ENCODE measurements around the gene HIKESHI.
"Not testable (repeated sequence)": the region's sequence is repeated elsewhere in the genome, so short reads cannot be mapped to it uniquely, and the experiment has no call there.

The HIKESHI gene

DNA sequence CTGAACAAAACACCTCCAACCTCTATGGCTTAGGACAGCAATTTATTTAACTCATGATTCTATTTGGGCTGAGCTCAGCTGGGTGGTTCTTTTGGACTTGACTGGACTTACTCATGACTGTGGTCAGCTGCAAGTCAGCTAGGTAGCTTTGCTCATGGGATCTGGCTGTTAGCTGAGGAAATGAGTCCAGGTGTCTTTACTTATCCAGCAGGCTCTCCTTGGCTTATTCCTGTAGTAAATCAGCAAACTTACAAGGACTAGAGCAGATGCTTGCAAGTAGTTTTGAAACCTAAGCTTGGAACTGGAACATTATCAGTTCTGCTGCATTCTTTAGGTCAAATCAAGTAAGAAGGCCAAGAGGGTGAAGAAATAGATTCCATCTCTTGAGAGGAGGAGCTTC lies 8.0 kb upstream of the HIKESHI start:
- no peak for DNase-seq

DNA sequence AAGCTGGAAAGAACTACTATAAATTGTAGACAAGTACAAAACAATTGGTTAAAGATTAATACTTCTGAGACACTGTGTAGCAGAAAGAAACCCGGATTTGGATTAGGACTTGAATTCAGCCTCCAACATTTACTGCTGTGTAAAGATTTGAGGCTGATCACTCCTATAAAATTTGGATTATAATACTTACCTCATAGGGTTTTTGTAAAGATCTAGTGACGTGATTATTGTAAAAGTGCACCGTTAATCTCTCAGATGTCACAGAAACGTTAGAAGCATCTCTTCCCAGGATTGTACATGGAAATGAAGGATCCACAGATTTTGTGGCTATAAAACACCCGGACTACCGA lies 323 bp upstream of the HIKESHI start:
- no peak for DNase-seq

DNA sequence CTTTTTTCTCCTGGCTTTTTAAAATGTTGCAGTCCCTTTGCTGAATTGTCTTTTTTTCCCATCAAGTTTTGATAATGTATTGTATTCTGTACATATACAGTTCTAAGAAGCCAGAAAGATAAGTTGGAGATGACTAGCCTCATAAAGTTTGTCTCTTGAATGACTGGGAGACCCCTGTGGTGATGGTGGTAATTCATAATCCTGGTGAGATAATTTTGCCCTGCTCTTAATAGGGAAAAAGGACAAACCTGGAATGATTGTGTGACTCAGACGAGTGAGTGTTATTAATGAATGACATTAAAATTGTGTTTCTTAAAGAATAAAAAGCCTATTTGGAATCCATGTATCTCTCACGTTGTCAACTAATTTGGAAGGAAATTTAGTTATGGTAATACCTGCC lies 1.2 kb downstream of the HIKESHI start:
- DNase-seq: no peak

GRCh38 chr11:86308710-86309109 lies 6.7 kb downstream of the HIKESHI start:
- not testable (repeated sequence) for DNase-seq

- DNase-seq: no peak
Observed at GRCh38 chr11:86313793-86314192, 11.8 kb downstream of the HIKESHI start.

- DNase-seq: no peak
Observed at GRCh38 chr11:86314636-86315035, 12.6 kb downstream of the HIKESHI start.

DNA sequence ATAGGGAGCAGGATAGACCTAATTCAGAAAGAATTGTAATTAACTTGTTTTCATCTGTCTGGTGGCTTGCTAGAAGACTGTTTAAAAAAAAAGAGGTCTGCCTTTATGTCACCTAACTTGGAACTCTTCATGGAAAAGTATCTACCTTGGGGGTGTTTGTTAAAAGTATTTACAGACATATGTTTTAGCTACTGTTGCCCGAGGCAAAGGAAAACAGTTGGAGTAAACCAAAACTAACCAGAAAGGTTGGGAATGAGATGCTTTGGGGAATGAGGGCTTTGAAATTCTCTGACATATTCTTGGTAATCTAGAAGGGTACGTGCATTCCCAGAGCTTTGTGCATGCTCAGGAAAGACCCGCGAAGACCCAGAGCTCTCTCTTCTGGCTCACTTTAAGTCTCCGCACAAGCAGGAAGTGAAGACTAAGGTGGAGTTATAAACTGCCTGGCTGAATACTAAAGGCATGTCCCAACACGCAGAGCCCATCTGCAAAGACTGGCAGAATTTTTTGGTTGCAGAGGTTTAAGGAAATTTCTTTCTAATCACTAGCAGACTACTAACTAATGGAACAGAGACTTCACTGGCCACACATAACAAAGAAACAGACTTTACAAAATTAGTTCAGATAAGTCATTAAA lies 33.2 kb downstream of the HIKESHI start:
- no peak for DNase-seq

DNA sequence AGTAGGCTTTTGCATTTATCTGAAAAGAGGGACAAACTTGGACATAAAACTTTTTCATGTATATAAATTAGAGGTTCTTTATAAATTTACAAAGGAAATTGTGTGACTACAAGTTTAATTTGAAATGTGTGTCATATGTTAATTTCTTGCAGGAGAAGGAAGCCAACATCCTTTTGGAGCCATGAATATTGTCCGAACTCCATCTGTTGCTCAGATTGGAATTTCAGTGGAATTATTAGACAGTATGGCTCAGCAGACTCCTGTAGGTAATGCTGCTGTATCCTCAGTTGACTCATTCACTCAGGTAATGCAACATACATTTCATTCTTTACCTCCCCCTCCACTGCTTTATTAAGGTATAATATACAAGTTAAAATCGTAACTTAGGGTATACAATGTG lies 35.2 kb downstream of the HIKESHI start:
- DNase-seq: no peak

GRCh38 chr11:86341382-86341781 lies 39.3 kb downstream of the HIKESHI start:
- no peak for DNase-seq

- no peak for DNase-seq
Observed at GRCh38 chr11:86346513-86346912, 44.5 kb downstream of the HIKESHI start.

DNA sequence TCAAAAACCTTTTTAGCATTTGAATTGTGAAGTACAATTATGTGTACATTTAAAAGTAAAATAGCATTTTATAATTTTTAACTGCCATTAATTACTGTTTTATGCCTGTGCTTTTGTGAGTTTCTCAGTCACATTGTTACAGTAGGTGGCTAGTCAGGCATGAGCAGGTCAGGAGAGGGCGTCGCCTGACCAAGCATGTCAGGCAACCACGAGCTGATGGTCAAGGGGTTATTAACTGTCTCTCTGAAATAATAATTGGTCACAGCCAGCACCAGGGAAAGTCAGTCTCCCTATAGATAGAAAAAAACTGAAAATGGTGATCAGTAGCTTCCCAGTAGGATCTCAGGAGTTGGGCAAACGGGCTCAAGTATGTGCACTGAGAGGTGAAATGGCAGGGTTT lies 53.2 kb downstream of the HIKESHI start:
- no peak for DNase-seq

DNA sequence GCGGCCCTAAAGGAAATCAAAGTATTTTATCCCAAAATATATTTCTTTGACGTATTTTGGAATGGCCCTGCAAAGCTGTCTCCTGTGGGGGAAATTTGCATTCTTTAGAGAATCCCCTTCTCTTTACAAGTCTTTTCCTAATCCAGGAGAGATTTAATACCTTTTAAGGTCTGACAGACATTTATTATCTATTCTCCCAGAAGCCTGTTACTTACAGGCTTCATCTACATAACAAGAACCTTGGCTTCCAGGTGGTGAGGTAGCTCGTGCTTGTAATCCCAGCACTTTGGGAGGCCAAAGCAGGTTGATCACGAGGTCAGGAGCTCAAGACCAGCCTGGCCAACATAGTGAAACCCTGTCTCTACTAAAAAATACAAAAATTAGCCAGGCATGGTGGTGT lies 55.4 kb downstream of the HIKESHI start:
- not testable (repeated sequence) for DNase-seq

- no peak for DNase-seq
Observed at GRCh38 chr11:86358720-86359119, 56.7 kb downstream of the HIKESHI start.

DNA sequence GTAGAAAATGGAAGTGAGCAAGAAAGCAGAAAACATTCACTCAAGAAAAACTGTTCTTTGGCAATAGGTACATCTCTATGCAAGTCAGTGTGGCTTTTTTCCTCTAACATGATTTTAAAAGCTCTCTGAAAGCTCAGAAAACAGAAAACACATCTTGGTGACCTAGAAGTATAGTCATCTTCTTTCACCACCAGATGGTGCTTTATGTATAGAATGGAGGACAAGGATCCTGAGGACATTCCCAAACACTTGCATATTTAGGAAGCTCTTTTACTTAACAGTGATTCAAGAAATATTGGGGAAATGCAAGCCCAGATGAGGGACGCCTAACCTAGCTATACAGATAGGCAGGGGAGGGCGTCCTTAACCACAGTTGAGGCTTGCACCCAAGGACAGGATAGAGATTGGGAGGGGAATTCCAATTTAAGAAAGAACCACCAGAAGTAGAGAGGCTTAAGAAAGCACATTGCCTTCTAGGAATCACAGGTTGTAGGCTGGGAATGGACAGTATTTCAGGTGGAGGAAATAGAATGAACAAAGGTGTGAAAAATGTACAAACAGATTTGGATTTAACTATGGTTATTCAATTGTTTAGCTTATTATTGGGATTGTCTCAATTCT lies 58.8 kb downstream of the HIKESHI start:
- DNase-seq: no peak

GRCh38 chr11:86363424-86363823 lies 61.4 kb downstream of the HIKESHI start:
- DNase-seq: no peak

DNA sequence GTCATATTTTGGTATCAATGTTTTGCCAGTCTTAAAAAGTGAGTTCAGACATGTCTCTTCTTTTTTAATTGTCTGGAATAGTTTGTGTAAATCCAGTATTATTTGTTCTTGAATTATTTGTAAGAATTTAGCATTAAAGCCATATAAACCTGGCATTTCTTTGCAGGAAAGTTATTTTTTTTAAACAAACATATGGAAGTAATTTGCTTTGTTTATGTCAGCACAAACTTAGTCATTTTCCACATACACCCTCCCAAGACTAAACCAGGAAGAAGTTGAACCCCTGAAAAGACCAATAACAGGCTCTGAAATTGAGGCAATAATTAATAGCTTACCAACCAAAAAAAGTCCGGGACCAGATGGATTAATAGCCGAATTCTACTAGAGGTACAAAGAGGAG lies 63.5 kb downstream of the HIKESHI start:
- no peak for DNase-seq

DNA sequence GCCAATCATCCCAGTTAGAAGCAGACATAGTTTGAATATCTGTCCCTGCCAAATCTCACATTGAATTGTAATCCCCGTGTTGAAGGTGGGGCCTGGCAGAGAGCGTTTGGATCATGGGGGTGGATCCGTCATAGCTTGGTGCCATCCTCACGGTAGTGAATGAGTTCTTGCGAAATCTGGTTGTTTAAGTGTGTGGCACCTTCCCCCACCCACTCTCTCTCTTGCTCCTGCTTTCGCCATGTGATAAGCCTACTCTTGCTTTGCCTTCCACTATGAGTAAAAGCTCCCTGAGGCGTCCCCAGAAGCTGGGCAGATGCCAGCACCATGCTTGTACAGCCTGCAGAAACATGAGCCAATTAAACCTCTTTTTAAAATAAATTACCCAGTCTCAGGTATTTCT lies 67.6 kb downstream of the HIKESHI start:
- DNase-seq: no peak

DNA sequence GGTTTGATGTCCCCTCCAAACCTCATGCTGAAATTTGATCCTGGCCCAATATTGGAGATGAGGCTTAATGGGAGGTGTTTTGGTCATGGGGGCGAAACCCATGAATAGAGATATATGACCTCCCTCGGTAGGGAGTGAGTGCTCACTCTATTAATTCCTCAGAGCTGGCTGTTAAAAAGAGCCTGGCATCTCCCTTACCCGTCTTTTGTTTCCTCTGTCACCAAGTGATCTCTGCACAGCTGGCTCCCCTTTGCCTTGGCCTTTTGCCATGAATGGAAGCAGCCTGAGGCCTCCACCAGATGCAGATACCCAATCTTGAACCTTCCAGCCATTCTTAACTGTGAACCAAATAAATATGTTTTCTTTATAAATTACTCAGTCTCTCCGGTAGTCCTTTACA lies 68.1 kb downstream of the HIKESHI start:
- DNase-seq: no peak

- DNase-seq: no peak
Observed at GRCh38 chr11:86370922-86371594, 69.0 kb downstream of the HIKESHI start.

- DNase-seq: no peak
Observed at GRCh38 chr11:86372041-86372440, 70.0 kb downstream of the HIKESHI start.

DNA sequence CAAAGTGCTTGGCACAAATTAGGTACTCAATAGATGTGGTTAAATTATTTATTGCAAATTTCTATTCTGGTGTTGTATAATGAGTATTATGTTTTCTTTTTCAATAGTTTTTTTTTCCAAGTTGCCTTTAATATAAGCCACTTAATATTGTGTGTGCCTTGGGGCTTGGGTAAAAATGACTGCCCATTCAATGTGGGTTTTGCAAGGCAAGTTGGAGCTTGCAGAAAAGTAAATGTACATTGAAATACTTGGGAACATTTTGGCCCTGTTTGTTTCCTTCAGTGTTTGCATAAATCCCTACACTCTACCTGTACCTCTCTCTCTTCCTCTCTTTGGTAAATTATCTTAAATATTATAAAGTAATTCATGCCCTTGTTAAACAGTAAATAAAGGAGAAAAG lies 70.5 kb downstream of the HIKESHI start:
- DNase-seq: no peak

GRCh38 chr11:86374069-86374468 lies 72.0 kb downstream of the HIKESHI start:
- DNase-seq: no peak

GRCh38 chr11:86374586-86374985 lies 72.5 kb downstream of the HIKESHI start, which contains the start of gene CCDC81:
TSS of gene CCDC81 (plus strand) at chr11:86374887. CDS start at chr11:86375164, 277 bp downstream.
- DNase-seq: peak; percentile 54

- DNase-seq: no peak
Observed at GRCh38 chr11:86377972-86378371, 75.9 kb downstream of the HIKESHI start.

Data from femur (tissue), 1 donor.